ENCODE results near the gene DRAP1.
A peak's percentile ranks its signal among the peaks of the same experiment; 100 is the strongest.

Gene DRAP1

GRCh38 chr11:65920372-65920802 lies 1.2 kb downstream of the DRAP1 start:
- H3K4me3 ChIP-seq (replicated peaks; ENCODE audit: insufficient read depth, low read length): peak overlapping the region; percentile 80
- TF ChIP-seq CTCF (IDR thresholded peaks at IDR 0.05; ENCODE audit: insufficient read depth, low read length) (no peak), POLR2AphosphoS5 (IDR thresholded peaks at IDR 0.05; ENCODE audit: low read depth) (no peak), GABPA (IDR thresholded peaks at IDR 0.05; ENCODE audit: low read depth) (no peak)
- TF ChIP-seq, protein P1, sequence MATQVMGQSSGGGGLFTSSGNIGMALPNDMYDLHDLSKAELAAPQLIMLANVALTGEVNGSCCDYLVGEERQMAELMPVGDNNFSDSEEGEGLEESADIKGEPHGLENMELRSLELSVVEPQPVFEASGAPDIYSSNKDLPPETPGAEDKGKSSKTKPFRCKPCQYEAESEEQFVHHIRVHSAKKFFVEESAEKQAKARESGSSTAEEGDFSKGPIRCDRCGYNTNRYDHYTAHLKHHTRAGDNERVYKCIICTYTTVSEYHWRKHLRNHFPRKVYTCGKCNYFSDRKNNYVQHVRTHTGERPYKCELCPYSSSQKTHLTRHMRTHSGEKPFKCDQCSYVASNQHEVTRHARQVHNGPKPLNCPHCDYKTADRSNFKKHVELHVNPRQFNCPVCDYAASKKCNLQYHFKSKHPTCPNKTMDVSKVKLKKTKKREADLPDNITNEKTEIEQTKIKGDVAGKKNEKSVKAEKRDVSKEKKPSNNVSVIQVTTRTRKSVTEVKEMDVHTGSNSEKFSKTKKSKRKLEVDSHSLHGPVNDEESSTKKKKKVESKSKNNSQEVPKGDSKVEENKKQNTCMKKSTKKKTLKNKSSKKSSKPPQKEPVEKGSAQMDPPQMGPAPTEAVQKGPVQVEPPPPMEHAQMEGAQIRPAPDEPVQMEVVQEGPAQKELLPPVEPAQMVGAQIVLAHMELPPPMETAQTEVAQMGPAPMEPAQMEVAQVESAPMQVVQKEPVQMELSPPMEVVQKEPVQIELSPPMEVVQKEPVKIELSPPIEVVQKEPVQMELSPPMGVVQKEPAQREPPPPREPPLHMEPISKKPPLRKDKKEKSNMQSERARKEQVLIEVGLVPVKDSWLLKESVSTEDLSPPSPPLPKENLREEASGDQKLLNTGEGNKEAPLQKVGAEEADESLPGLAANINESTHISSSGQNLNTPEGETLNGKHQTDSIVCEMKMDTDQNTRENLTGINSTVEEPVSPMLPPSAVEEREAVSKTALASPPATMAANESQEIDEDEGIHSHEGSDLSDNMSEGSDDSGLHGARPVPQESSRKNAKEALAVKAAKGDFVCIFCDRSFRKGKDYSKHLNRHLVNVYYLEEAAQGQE (IDR thresholded peaks at IDR 0.05; ENCODE audit: insufficient replicate concordance, low read depth): no peak
- no peak overlapping the region for H3K27ac ChIP-seq (replicated peaks)
- no peak for DNase-seq (ENCODE audit: low read depth in 1 of 2, low spot score in 1 of 2)
- no peaks in the 10 kb centered on the region for H3K27me3 ChIP-seq (ENCODE audit: insufficient read depth, poor library complexity, severe bottlenecking)

GRCh38 chr11:65921033-65921555 lies 1.9 kb downstream of the DRAP1 start:
- no peak for DNase-seq (ENCODE audit: low read depth in 1 of 2, low spot score in 1 of 2)
- Histone ChIP-seq H3K27me3 (ENCODE audit: insufficient read depth, poor library complexity, severe bottlenecking) (no peaks in the 10 kb centered on the region), H3K27ac (replicated peaks) (no peak overlapping the region), H3K4me3 (replicated peaks; ENCODE audit: insufficient read depth, low read length) (no peak overlapping the region)
- TF ChIP-seq, protein P1 (IDR thresholded peaks at IDR 0.05; ENCODE audit: insufficient replicate concordance, low read depth): no peak
- TF ChIP-seq GABPA (IDR thresholded peaks at IDR 0.05; ENCODE audit: low read depth) (no peak), POLR2AphosphoS5 (IDR thresholded peaks at IDR 0.05; ENCODE audit: low read depth) (no peak), SPI1 (IDR thresholded peaks at IDR 0.05; ENCODE audit: borderline replicate concordance, low read depth) (no peak), CTCF (IDR thresholded peaks at IDR 0.05; ENCODE audit: insufficient read depth, low read length) (no peak)

GRCh38 chr11:65921876-65922275 lies 2.6 kb downstream of the DRAP1 start:
- no peak for DNase-seq (ENCODE audit: low read depth in 1 of 2, low spot score in 1 of 2)
- Histone ChIP-seq H3K27ac (replicated peaks) (no peak overlapping the region), H3K4me3 (replicated peaks; ENCODE audit: insufficient read depth, low read length) (no peak overlapping the region), H3K27me3 (ENCODE audit: insufficient read depth, poor library complexity, severe bottlenecking) (no peaks in the 10 kb centered on the region)
- TF ChIP-seq CTCF (IDR thresholded peaks at IDR 0.05; ENCODE audit: insufficient read depth, low read length): no peak
- TF ChIP-seq, protein P1 (IDR thresholded peaks at IDR 0.05; ENCODE audit: insufficient replicate concordance, low read depth): no peak
- no peak for TF ChIP-seq POLR2AphosphoS5 (IDR thresholded peaks at IDR 0.05; ENCODE audit: low read depth)
- no peak for TF ChIP-seq GABPA (IDR thresholded peaks at IDR 0.05; ENCODE audit: low read depth)
- TF ChIP-seq SPI1 (IDR thresholded peaks at IDR 0.05; ENCODE audit: borderline replicate concordance, low read depth): no peak
